OCI-LY7 (cell line): ENCODE data around the gene TRIM8. TPM values are rescaled to one million over a fixed set of nuclear protein-coding genes. Genes with fewer than 3 reads are reported as not detected.

Source experiments
- BruUV-seq: library from RNA; stranded (reverse); fragments of 400-500 nt; replicated peaks from 2 replicates; lab custom pipeline; 2021; lab: Mats Ljungman, UMichigan
- CTCF ChIA-PET: fragments of 300-600 bp; sonication (Branson Sonifier 250); formaldehyde crosslinking; loops from one replicate; lab custom pipeline; 2022; ENCODE audit warnings: antibody characterized with exemption; ENCODE audit not compliant: unreplicated experiment; lab: Charles Lee
- POLR2A ChIA-PET: fragments of 300-600 bp; sonication (Branson Sonifier 250); formaldehyde crosslinking; loops from one replicate; lab custom pipeline; 2022; ENCODE audit warnings: antibody characterized with exemption; lab: Charles Lee
- DNase-seq: peaks from one replicate; pipeline ENCODE4 v3.0.0-alpha.2; 2015; ENCODE audit warnings: low spot score
- H2AFZ ChIP-seq: fragments of 200-600 bp; sonication (generic), shearing (Covaris generic); 2 replicates; pipeline ENCODE4 v1.6.1; 2014; ENCODE audit warnings: mild to moderate bottlenecking, antibody characterized with exemption, low read length, moderate library complexity
- H3K27ac ChIP-seq: fragments of 200-600 bp; sonication (generic); 2 replicates; pipeline ENCODE4 v1.5.1; 2014; ENCODE audit warnings: mixed run types, low read depth, mild to moderate bottlenecking, moderate library complexity, low read length, inconsistent platforms; ENCODE audit not compliant: poor library complexity, severe bottlenecking
- H3K36me3 ChIP-seq: fragments of 200-600 bp; sonication (generic); 2 replicates; pipeline ENCODE4 v1.6.1; 2014; ENCODE audit warnings: mild to moderate bottlenecking, antibody characterized with exemption, low read length, moderate library complexity, mixed read lengths; ENCODE audit not compliant: insufficient read depth
- H3K4me1 ChIP-seq: fragments of 200-600 bp; sonication (generic); 2 replicates; pipeline ENCODE4 v1.5.1; 2014; ENCODE audit warnings: mild to moderate bottlenecking, low read length; ENCODE audit not compliant: insufficient read depth, poor library complexity, severe bottlenecking
- H3K4me2 ChIP-seq: fragments of 200-600 bp; sonication (generic); 2 replicates; pipeline ENCODE4 v1.6.1; 2014; ENCODE audit warnings: mild to moderate bottlenecking, low read length
- H3K4me3 ChIP-seq: fragments of 200-600 bp; sonication (generic); 2 replicates; pipeline ENCODE4 v1.5.1; 2014; ENCODE audit warnings: mild to moderate bottlenecking, low read depth, low read length; ENCODE audit not compliant: poor library complexity, severe bottlenecking
- H3K79me2 ChIP-seq: fragments of 200-600 bp; sonication (generic); 2 replicates; pipeline ENCODE4 v1.6.1; 2016; ENCODE audit warnings: low read depth, mild to moderate bottlenecking, low read length, moderate library complexity, mixed read lengths; ENCODE audit not compliant: insufficient read depth
- H3K9me2 ChIP-seq: fragments of 200-600 bp; sonication (generic); 2 replicates; pipeline ENCODE4 v1.6.1; 2016; ENCODE audit warnings: mild to moderate bottlenecking, low read length, mixed read lengths; ENCODE audit not compliant: insufficient read depth
- H3K9me3 ChIP-seq: fragments of 200-600 bp; sonication (generic); 2 replicates; pipeline ENCODE4 v1.6.1; 2014; ENCODE audit warnings: mild to moderate bottlenecking, mixed run types, low read length, mixed read lengths
- H4K20me1 ChIP-seq: fragments of 200-600 bp; sonication (generic); 2 replicates; pipeline ENCODE4 v1.6.1; 2014; ENCODE audit warnings: mild to moderate bottlenecking, antibody characterized with exemption, low read length, moderate library complexity, mixed read lengths; ENCODE audit not compliant: insufficient read depth
- EZH2phosphoT487 ChIP-seq: fragments of 200-600 bp; sonication (generic); IDR thresholded peaks from 2 replicates; pipeline ENCODE4 v1.6.1; 2018; ENCODE audit warnings: low read depth, borderline replicate concordance, mild to moderate bottlenecking, mixed run types, antibody characterized with exemption, low read length, moderate library complexity, mixed read lengths
- intact Hi-C: fragments of 100-400 bp; cut with micrococcal nuclease; formaldehyde crosslinking; loops from one replicate; pipeline ENCODE4 v1.10.0; 2022; ENCODE audit not compliant: unreplicated experiment
- total RNA-seq, 2 experiments: library from RNA; depleted of rRNA in 1 of 2; stranded (reverse); fragments of >200 nt in 1 of 2; shearing (Covaris generic) in 1 of 2; gene quantifications; 2 replicates each; pipeline ENCODE4 v1.2.3, GENCODE V29; 2014 to 2022
- TF ChIP-seq, protein P1 (sequence below): fragments of 200-600 bp; sonication (generic); conservative IDR thresholded peaks from 2 replicates; pipeline ENCODE4 v1.5.1; 2014; ENCODE audit warnings: mild to moderate bottlenecking, antibody characterized with exemption, low read length, moderate library complexity, mixed read lengths

The TRIM8 gene
- total RNA-seq, 2 experiments from 2014 or later = 54.2 to 92.1 TPM

DNA sequence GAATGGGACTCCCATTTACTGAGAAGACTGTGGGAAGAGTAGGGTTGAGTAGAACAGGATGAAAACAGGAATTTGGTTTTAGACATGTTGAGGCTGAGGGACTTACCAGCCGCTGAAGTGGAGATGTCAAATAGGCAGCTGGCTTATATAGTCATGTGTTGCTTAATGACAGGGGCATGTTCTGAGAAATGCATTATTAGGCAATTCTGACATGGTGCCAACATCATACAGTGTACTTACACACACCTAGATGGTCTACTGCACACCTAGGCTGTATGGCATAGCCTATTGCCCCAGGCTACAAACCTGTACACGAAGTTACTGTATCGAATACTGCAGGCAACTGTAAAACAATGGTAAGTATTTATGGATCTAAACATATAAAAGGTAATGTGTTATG, 52.5 kb downstream of the TRIM8 start:
- no peaks in the 10 kb centered on the region for H3K4me1 ChIP-seq
- H4K20me1 ChIP-seq = no peaks in the 10 kb centered on the region
- no peak overlapping the region for H2AFZ ChIP-seq
- no peaks in the 10 kb centered on the region for H3K79me2 ChIP-seq
- no peaks in the 10 kb centered on the region for H3K9me2 ChIP-seq
- H3K9me3 ChIP-seq = no peaks in the 10 kb centered on the region
- intact Hi-C loops = no loop called here
- no peak for DNase-seq
- ChIA-PET POLR2A (interaction anchor here (0.9 kb wide), 1 partner anchor 14 kb away, joined by 8 read pairs; no protein-coding TSS in a partner anchor), CTCF (no interaction called here)
- H3K27ac ChIP-seq = no peak overlapping the region
- peaks cover 49% of the 10 kb centered on the region for H3K36me3 ChIP-seq
- BruUV-seq = no TSS peak
- no peak overlapping the region for H3K4me2 ChIP-seq
- TF ChIP-seq EZH2phosphoT487 = no peak
- TF ChIP-seq, protein P1, sequence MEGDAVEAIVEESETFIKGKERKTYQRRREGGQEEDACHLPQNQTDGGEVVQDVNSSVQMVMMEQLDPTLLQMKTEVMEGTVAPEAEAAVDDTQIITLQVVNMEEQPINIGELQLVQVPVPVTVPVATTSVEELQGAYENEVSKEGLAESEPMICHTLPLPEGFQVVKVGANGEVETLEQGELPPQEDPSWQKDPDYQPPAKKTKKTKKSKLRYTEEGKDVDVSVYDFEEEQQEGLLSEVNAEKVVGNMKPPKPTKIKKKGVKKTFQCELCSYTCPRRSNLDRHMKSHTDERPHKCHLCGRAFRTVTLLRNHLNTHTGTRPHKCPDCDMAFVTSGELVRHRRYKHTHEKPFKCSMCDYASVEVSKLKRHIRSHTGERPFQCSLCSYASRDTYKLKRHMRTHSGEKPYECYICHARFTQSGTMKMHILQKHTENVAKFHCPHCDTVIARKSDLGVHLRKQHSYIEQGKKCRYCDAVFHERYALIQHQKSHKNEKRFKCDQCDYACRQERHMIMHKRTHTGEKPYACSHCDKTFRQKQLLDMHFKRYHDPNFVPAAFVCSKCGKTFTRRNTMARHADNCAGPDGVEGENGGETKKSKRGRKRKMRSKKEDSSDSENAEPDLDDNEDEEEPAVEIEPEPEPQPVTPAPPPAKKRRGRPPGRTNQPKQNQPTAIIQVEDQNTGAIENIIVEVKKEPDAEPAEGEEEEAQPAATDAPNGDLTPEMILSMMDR = no peak
- no peak overlapping the region for H3K4me3 ChIP-seq

DNA sequence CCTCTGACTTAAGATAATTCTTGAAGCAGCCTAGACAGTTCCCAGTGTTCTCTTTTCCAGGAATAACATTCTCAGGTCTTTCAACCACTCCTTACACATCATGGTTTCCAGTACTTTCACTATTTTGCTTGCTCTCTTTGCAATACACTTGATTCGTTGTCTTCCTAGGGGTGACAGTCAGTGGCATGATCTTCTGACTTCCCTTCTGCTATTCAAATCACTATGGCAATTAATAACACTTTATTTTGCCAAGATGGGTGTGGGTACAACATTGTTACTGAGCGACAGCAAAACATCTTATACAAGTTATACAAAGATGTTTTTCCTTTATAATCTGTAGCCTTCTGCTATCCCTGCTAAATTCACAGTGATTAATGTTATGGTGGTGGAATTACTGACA, 54.6 kb downstream of the TRIM8 start:
- Histone ChIP-seq H3K4me2 (no peak overlapping the region), H3K27ac (no peak overlapping the region), H3K4me3 (no peak overlapping the region), H3K36me3 (peaks cover 46% of the 10 kb centered on the region), H3K9me2 (no peaks in the 10 kb centered on the region), H3K79me2 (no peaks in the 10 kb centered on the region), H4K20me1 (no peaks in the 10 kb centered on the region), H3K9me3 (no peaks in the 10 kb centered on the region), H2AFZ (no peak overlapping the region), H3K4me1 (no peaks in the 10 kb centered on the region)
- POLR2A ChIA-PET = interaction anchor here (0.9 to 1.6 kb wide), 5 partner anchors 11 to 267 kb away, joined by 3 to 6 read pairs (median 4); partner anchors contain the start of gene CUEDC2
- intact Hi-C loops = no loop called here
- TSS peak; percentile 46 for BruUV-seq
- no peak for DNase-seq
- CTCF ChIA-PET = no interaction called here
- TF ChIP-seq, protein P1 = no peak
- TF ChIP-seq EZH2phosphoT487 = no peak

DNA sequence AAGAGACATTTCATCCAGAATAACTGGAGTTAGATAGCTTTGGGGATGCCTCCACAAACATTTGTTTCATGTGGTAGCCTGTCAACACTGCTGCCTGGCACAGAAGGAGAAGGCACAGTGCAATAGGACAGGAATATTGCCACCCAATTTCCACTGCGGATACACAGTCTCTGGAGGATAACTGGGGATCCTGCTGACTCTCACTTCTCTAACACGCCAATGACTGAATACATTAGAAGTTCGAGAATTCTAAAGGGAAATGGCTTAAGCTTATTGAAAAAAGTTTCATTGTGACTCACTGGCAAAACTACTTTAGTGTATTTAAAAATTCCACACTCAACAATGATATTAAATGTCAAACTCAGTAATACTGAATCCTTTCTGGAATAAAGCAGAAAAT, 57.0 kb downstream of the TRIM8 start:
- no TSS peak for BruUV-seq
- intact Hi-C loops = no loop called here
- Histone ChIP-seq H3K27ac (no peak overlapping the region), H3K4me1 (no peaks in the 10 kb centered on the region), H3K79me2 (no peaks in the 10 kb centered on the region; the same call in 1 of the 2 replicates), H4K20me1 (no peaks in the 10 kb centered on the region), H3K9me2 (no peaks in the 10 kb centered on the region), H3K36me3 (peaks cover 47% of the 10 kb centered on the region), H3K4me2 (no peak overlapping the region), H3K4me3 (no peak overlapping the region), H2AFZ (no peak overlapping the region), H3K9me3 (no peaks in the 10 kb centered on the region)
- no peak for DNase-seq
- POLR2A ChIA-PET = interaction anchor here (0.6 to 1.3 kb wide), 4 partner anchors 9 to 237 kb away, joined by 3 to 4 read pairs (median 4); partner anchors contain the start of gene SFXN2
- TF ChIP-seq EZH2phosphoT487 = no peak
- TF ChIP-seq, protein P1 = no peak
- CTCF ChIA-PET = no interaction called here
